LHCN-M2 (cell line): ENCODE results near the gene TTF2. TPM values are rescaled to one million over a fixed set of nuclear protein-coding genes. Genes with fewer than 3 reads are reported as not detected.
"Not testable (repeated sequence)": the region's sequence is repeated elsewhere in the genome, so short reads cannot be mapped to it uniquely, and the experiment has no call there.

Source experiments
- DNase-seq: peaks from one replicate; pipeline ENCODE4 v3.0.0-alpha.2; 2012; ENCODE audit warnings: low read depth
- total RNA-seq: library from RNA; depleted of rRNA; stranded (reverse); fragments of >200 nt; gene quantifications from 2 replicates; pipeline ENCODE4 v1.2.3, GENCODE V29; 2014

TTF2 gene
- total RNA-seq, 1 experiment from 2014 or later, result 26.2 TPM

- DNase-seq, result peak; percentile 97
Observed at GRCh38 chr1:117093091-117093534, 33.0 kb downstream of the TTF2 start.

- peak; percentile 91 for DNase-seq
Observed at GRCh38 chr1:117093870-117094621, 33.9 kb downstream of the TTF2 start.

- DNase-seq, result peak; percentile 64
Observed at GRCh38 chr1:117094841-117095604, 34.9 kb downstream of the TTF2 start.

GRCh38 chr1:117096951-117097408 lies 36.9 kb downstream of the TTF2 start:
- peak; percentile 26 for DNase-seq

- DNase-seq, result peak; percentile 20
Observed at GRCh38 chr1:117097443-117097842, 37.3 kb downstream of the TTF2 start.

- DNase-seq, result peak; percentile 12
Observed at GRCh38 chr1:117098287-117098890, 38.3 kb downstream of the TTF2 start.

- DNase-seq, result no peak
Observed at GRCh38 chr1:117101334-117101733, 41.2 kb downstream of the TTF2 start.

- DNase-seq, result not testable (repeated sequence)
Observed at GRCh38 chr1:117101858-117102257, 41.7 kb downstream of the TTF2 start.

- no peak for DNase-seq
Observed at GRCh38 chr1:117104986-117105385, 44.9 kb downstream of the TTF2 start.

- DNase-seq, result no peak
Observed at GRCh38 chr1:117105722-117106121, 45.6 kb downstream of the TTF2 start.

- peak; percentile 15 for DNase-seq
Observed at GRCh38 chr1:117106478-117106877, 46.4 kb downstream of the TTF2 start.

GRCh38 chr1:117107364-117107763 lies 47.2 kb downstream of the TTF2 start:
- no peak for DNase-seq

GRCh38 chr1:117110774-117111173 lies 50.6 kb downstream of the TTF2 start:
- DNase-seq, result peak; percentile 3

- no peak for DNase-seq
Observed at GRCh38 chr1:117112047-117112717, 52.1 kb downstream of the TTF2 start.

- DNase-seq, result no peak
Observed at GRCh38 chr1:117113199-117113598, 53.1 kb downstream of the TTF2 start.

- DNase-seq, result no peak
Observed at GRCh38 chr1:117114877-117115276, 54.8 kb downstream of the TTF2 start.

- no peak for DNase-seq
Observed at GRCh38 chr1:117116090-117116783, 56.1 kb downstream of the TTF2 start.

- no peak for DNase-seq
Observed at GRCh38 chr1:117116784-117117130, 56.6 kb downstream of the TTF2 start.

- DNase-seq, result no peak
Observed at GRCh38 chr1:117117697-117118096, 57.6 kb downstream of the TTF2 start.

- DNase-seq, result no peak
Observed at GRCh38 chr1:117118137-117118536, 58.0 kb downstream of the TTF2 start.

GRCh38 chr1:117119144-117119543 lies 59.0 kb downstream of the TTF2 start:
- not testable (repeated sequence) for DNase-seq
